ENCODE data around the gene MYO3B.

MYO3B gene

GRCh38 chr2:170354855-170355780 is 177.2 kb downstream of the MYO3B start:
- TF ChIP-seq TAF1 (IDR thresholded peaks at IDR 0.05; ENCODE audit: borderline replicate concordance, insufficient read depth, low read length): no peak
- TF ChIP-seq POLR2AphosphoS5 (IDR thresholded peaks at IDR 0.05; ENCODE audit: low read depth, low read length): no peak
- no peak for TF ChIP-seq REST (IDR thresholded peaks at IDR 0.05; ENCODE audit: insufficient read depth in 1 of 2, low read depth in 2 of 2, low read length in 2 of 2)
- TF ChIP-seq FOXP2 (optimal IDR thresholded peaks at IDR 0.05; ENCODE audit: borderline replicate concordance, extremely low read depth, extremely low read length, insufficient read depth): no peak
- TF ChIP-seq SIN3A (IDR thresholded peaks at IDR 0.05; ENCODE audit: borderline replicate concordance, insufficient read depth, low read length): no peak

- TF ChIP-seq TAF1 (IDR thresholded peaks at IDR 0.05; ENCODE audit: borderline replicate concordance, insufficient read depth, low read length) (no peak), POLR2AphosphoS5 (IDR thresholded peaks at IDR 0.05; ENCODE audit: low read depth, low read length) (no peak), FOXP2 (optimal IDR thresholded peaks at IDR 0.05; ENCODE audit: borderline replicate concordance, extremely low read depth, extremely low read length, insufficient read depth) (no peak), REST (IDR thresholded peaks at IDR 0.05; ENCODE audit: insufficient read depth in 1 of 2, low read depth in 2 of 2, low read length in 2 of 2) (no peak), SIN3A (IDR thresholded peaks at IDR 0.05; ENCODE audit: borderline replicate concordance, insufficient read depth, low read length) (no peak)
Measured at GRCh38 chr2:170359466-170359865, 181.5 kb downstream of the MYO3B start.

- no peak for TF ChIP-seq REST (IDR thresholded peaks at IDR 0.05; ENCODE audit: insufficient read depth in 1 of 2, low read depth in 2 of 2, low read length in 2 of 2)
Measured at GRCh38 chr2:170360546-170361089, 182.7 kb downstream of the MYO3B start.

- TF ChIP-seq FOXP2 (optimal IDR thresholded peaks at IDR 0.05; ENCODE audit: borderline replicate concordance, extremely low read depth, extremely low read length, insufficient read depth) (no peak), TAF1 (IDR thresholded peaks at IDR 0.05; ENCODE audit: borderline replicate concordance, insufficient read depth, low read length) (no peak), SIN3A (IDR thresholded peaks at IDR 0.05; ENCODE audit: borderline replicate concordance, insufficient read depth, low read length) (no peak), POLR2AphosphoS5 (IDR thresholded peaks at IDR 0.05; ENCODE audit: low read depth, low read length) (no peak), REST (IDR thresholded peaks at IDR 0.05; ENCODE audit: insufficient read depth in 1 of 2, low read depth in 2 of 2, low read length in 2 of 2) (no peak)
Measured at GRCh38 chr2:170361090-170361936, 183.4 kb downstream of the MYO3B start.
